Brain microvascular endothelial cell (primary cell): ENCODE data around the gene DIAPH1.

Experiments used
- DNase-seq: peaks from one replicate; pipeline ENCODE4 v3.0.0-alpha.2; 2020
- H3K27ac ChIP-seq: fragments of 250-450 bp; sonication (Bioruptor Pico); 2 replicates; pipeline ENCODE4 v1.5.1; 2020; ENCODE audit warnings: mild to moderate bottlenecking, moderate library complexity
- H3K27me3 ChIP-seq: fragments of 250-450 bp; sonication (Bioruptor Pico); replicated peaks from 2 replicates; pipeline ENCODE4 v1.5.1; 2020; ENCODE audit warnings: mild to moderate bottlenecking
- H3K36me3 ChIP-seq: fragments of 250-450 bp; sonication (Bioruptor Pico); replicated peaks from 2 replicates; pipeline ENCODE4 v1.5.1; 2020; ENCODE audit warnings: mild to moderate bottlenecking
- H3K4me3 ChIP-seq: 2 replicates; pipeline ENCODE4 v1.5.1; 2011; ENCODE audit warnings: low read depth, mild to moderate bottlenecking, control low read depth, low read length, moderate library complexity
- CTCF ChIP-seq: IDR thresholded peaks from 2 replicates; pipeline ENCODE4 v1.5.1; 2011; ENCODE audit warnings: low read depth, mild to moderate bottlenecking, moderate library complexity, low read length, control low read depth, inconsistent platforms; ENCODE audit errors: missing control alignments
- in situ Hi-C: cut with HindIII; loops from 2 replicates; pipeline ENCODE4 v1.10.0; 2017; ENCODE audit warnings: low sequenced_read_pairs, low pct_ligation_motif_present

The DIAPH1 gene

DNA sequence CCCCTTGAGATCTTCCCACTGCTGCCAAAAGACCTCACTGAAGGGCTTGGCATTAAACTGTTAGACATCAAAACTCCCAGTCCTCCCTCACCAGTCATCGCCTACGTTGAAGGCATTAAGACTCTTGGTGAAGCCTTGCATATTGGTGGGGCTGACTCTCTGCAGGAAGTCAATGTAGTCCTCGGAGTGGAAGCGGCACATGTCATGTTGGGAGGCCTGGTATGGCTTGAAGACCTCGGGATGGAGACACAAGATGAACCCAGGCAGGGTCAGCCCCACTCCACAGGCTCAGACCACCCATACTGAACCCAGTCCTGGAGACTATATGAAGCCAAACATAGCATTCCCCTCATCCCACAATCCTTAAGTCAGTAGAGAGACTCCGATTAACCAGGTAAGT, 15.9 kb upstream of the DIAPH1 start:
- TF ChIP-seq CTCF: no peak
- peaks cover 13% of the 10 kb centered on the region for H3K36me3 ChIP-seq
- no peak overlapping the region for H3K27ac ChIP-seq
- H3K4me3 ChIP-seq: no peak overlapping the region
- no peaks in the 10 kb centered on the region for H3K27me3 ChIP-seq
- no peak for DNase-seq
- in situ Hi-C loops: no loop called here

- in situ Hi-C loops: no loop called here
- Histone ChIP-seq H3K36me3 (peaks cover 20% of the 10 kb centered on the region), H3K27me3 (no peaks in the 10 kb centered on the region), H3K4me3 (no peak overlapping the region), H3K27ac (no peak overlapping the region)
- no peak for TF ChIP-seq CTCF
- DNase-seq: no peak
These were observed 15.2 kb upstream of the DIAPH1 start for GRCh38 chr5:141633871-141634561.

DNA sequence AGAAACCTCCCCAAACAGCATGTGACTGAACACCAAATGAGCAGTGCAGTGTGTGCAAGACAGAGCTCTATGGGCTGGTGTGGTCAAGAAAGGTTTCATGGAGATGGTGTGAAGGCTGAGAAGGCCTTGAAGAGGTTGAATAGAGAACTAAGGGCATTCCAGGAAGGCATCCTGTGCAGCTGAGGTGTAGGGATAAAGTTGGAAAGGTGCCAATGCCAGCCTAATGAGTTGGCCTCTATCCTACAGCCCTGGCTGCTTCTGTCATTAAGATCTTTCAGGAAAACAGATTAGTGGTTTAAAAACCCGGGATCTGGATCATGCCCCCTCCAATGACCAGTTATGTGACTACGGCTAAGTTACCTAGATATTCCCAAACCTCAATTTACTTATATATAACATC, 13.8 kb upstream of the DIAPH1 start:
- Histone ChIP-seq H3K27me3 (no peaks in the 10 kb centered on the region), H3K36me3 (peaks cover 32% of the 10 kb centered on the region)
- in situ Hi-C loops: no loop called here

GRCh38 chr5:141630570-141631140, 11.9 kb upstream of the DIAPH1 start:
- TF ChIP-seq CTCF: no peak
- Histone ChIP-seq H3K36me3 (peaks cover 38% of the 10 kb centered on the region), H3K27me3 (no peaks in the 10 kb centered on the region), H3K27ac (no peak overlapping the region), H3K4me3 (no peak overlapping the region)
- in situ Hi-C loops: no loop called here
- DNase-seq: no peak

More for the DNA sequence above, 13.8 kb upstream of the DIAPH1 start:
- H3K27ac ChIP-seq: no peak overlapping the region
- no peak for TF ChIP-seq CTCF
- H3K4me3 ChIP-seq: no peak overlapping the region
- DNase-seq: no peak

DNA sequence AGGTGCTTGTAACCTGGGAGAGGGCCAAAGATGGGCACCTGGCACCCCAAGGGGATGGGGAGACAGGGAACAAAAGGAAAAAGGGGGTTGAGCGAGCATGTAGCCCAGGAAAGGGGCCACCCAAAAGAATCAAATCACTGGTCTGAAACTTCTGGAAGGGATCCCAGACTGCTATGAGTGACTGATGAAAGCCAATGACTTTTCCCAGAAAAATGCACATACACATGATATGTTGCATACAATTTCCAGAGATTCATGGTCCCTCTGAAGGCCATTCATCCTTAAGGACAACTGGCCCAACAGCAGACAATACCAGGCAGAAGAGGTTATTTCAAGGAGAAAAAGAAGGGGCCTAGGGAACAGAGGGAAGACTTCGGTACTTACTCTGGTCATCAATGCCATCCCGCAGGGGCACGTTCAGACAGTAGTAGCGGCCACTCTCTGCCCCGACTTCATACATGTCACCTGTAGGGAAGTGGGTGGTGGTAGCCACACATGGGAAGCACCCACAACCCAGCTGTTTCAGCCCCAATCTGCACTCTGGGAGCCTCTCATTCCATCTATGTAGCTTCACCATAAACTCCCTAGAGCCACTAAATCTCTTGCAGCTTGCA, 9.5 kb upstream of the DIAPH1 start:
- Histone ChIP-seq H3K27ac (no peak overlapping the region), H3K27me3 (no peaks in the 10 kb centered on the region), H3K36me3 (peaks cover 52% of the 10 kb centered on the region), H3K4me3 (no peak overlapping the region)
- in situ Hi-C loops: no loop called here
- no peak for TF ChIP-seq CTCF
- DNase-seq: no peak
